Fibroblast of lung (primary cell): ENCODE results near the gene HIGD1A. TPM values are rescaled to one million over a fixed set of nuclear protein-coding genes. Genes with fewer than 3 reads are reported as not detected.

Source experiments
- DNase-seq, 2 donors: peaks; one replicate each; pipeline versions ENCODE4 v3.0.0 to v3.0.0-alpha.2; 2010; ENCODE audit warnings: low read depth in 2 of 2
- H2AFZ ChIP-seq: 2 replicates; pipeline ENCODE4 v1.5.1; 2012; ENCODE audit warnings: low read length, control low read depth, inconsistent platforms
- H3K27ac ChIP-seq: 2 replicates; pipeline ENCODE4 v1.5.1; 2011; ENCODE audit warnings: low read length, control low read depth; ENCODE audit not compliant: insufficient read depth
- H3K27me3 ChIP-seq: 2 replicates; pipeline ENCODE4 v1.5.1; 2011; ENCODE audit warnings: mild to moderate bottlenecking, low read length; ENCODE audit not compliant: control insufficient read depth, insufficient read depth
- H3K36me3 ChIP-seq: 2 replicates; pipeline ENCODE4 v1.5.1; 2011; ENCODE audit warnings: low read length; ENCODE audit not compliant: control insufficient read depth, insufficient read depth
- H3K4me1 ChIP-seq: 2 replicates; pipeline ENCODE4 v1.5.1; 2011; ENCODE audit warnings: low read length; ENCODE audit not compliant: control insufficient read depth, insufficient read depth; ENCODE audit errors: extremely low read depth
- H3K4me2 ChIP-seq: 2 replicates; pipeline ENCODE4 v1.5.1; 2011; ENCODE audit warnings: low read length, control low read depth; ENCODE audit not compliant: insufficient read depth; ENCODE audit errors: extremely low read depth
- H3K4me3 ChIP-seq, 4 experiments: fragments of 200-600 bp in 1 of 4; sonication (generic) in 1 of 4; replicated peaks in 1 of 4; 2 replicates each; pipeline ENCODE4 v1.5.1; 2011 to 2016; ENCODE audit warnings: low read length in 4 of 4, low read depth in 3 of 4, mild to moderate bottlenecking in 3 of 4, control low read depth in 2 of 4, inconsistent platforms in 1 of 4, mixed read lengths in 1 of 4; ENCODE audit not compliant: insufficient read depth in 1 of 4; ENCODE audit errors: control extremely low read depth in 1 of 4
- H3K79me2 ChIP-seq: 2 replicates; pipeline ENCODE4 v1.5.1; 2012; ENCODE audit warnings: mild to moderate bottlenecking, low read length, inconsistent platforms; ENCODE audit not compliant: control insufficient read depth, insufficient read depth
- H3K9ac ChIP-seq: 2 replicates; pipeline ENCODE4 v1.5.1; 2011; ENCODE audit warnings: mild to moderate bottlenecking, low read length, control low read depth; ENCODE audit not compliant: insufficient read depth
- H3K9me3 ChIP-seq: 2 replicates; pipeline ENCODE4 v1.5.1; 2012; ENCODE audit warnings: low read depth, low read length; ENCODE audit not compliant: control insufficient read depth, insufficient read depth
- H4K20me1 ChIP-seq: 2 replicates; pipeline ENCODE4 v1.5.1; 2011; ENCODE audit warnings: low read length; ENCODE audit not compliant: control insufficient read depth, insufficient read depth; ENCODE audit errors: extremely low read depth
- CTCF ChIP-seq, 2 donors: IDR thresholded peaks in 1 of 2; conservative IDR thresholded peaks in 1 of 2; 1 replicate in 1 of 2; 2 replicates in 1 of 2; pipeline ENCODE4 v1.5.1; 2011 to 2012; ENCODE audit warnings: low read length in 2 of 2, control low read depth in 1 of 2, inconsistent platforms in 1 of 2, low read depth in 1 of 2, mild to moderate bottlenecking in 1 of 2
- EZH2 ChIP-seq: IDR thresholded peaks from 2 replicates; pipeline ENCODE4 v1.5.1; 2012; ENCODE audit warnings: low read length, control low read depth, mild to moderate bottlenecking; ENCODE audit errors: missing control alignments
- polyA plus RNA-seq, 2 donors: library from polyadenylated mRNA; depleted of rRNA in 1 of 2; stranded (reverse) in 1 of 2; unstranded in 1 of 2; fragments of >200 nt; gene quantifications; 2 replicates each; pipeline ENCODE4 v1.2.1, GENCODE V29; 2011 to 2012; ENCODE audit warnings: missing spikeins in 1 of 2
- total RNA-seq: library from RNA; depleted of rRNA; stranded (reverse); fragments of >200 nt; gene quantifications from 2 replicates; pipeline ENCODE4 v1.2.1, GENCODE V29; 2014

The HIGD1A gene
- total and polyA plus RNA-seq, 2 donors (not counting 1 experiment from before 2014, with no cell fraction given) = 121 to 245 TPM

- Histone ChIP-seq H2AFZ (no peak overlapping the region), H3K36me3 (no peaks in the 10 kb centered on the region), H3K79me2 (no peaks in the 10 kb centered on the region), H3K27me3 (no peaks in the 10 kb centered on the region), H3K9ac (no peak overlapping the region), H3K4me1 (no peaks in the 10 kb centered on the region), H3K27ac (no peak overlapping the region), H3K4me3 (no peak overlapping the region), H3K9me3 (no peaks in the 10 kb centered on the region), H4K20me1 (no peaks in the 10 kb centered on the region), H3K4me2 (no peak overlapping the region)
- no peak for DNase-seq
- TF ChIP-seq EZH2 = no peak
These were observed 22.7 kb upstream of the HIGD1A start for GRCh38 chr3:42827023-42827422.

GRCh38 chr3:42826141-42826540 lies 21.9 kb upstream of the HIGD1A start:
- H3K4me2 ChIP-seq = no peak overlapping the region

GRCh38 chr3:42823351-42823750 lies 19.1 kb upstream of the HIGD1A start:
- Histone ChIP-seq H3K79me2 (no peaks in the 10 kb centered on the region), H3K4me2 (no peak overlapping the region)
- peak in 1 of 2 donors; percentile 33 for DNase-seq

More at GRCh38 chr3:42826141-42826540, 21.9 kb upstream of the HIGD1A start:
- H3K4me3 ChIP-seq = no peak overlapping the region
- TF ChIP-seq EZH2 = no peak
- TF ChIP-seq CTCF (conservative IDR thresholded peaks at IDR 0.05 in 1 of 2, IDR thresholded peaks at IDR 0.05 in 1 of 2; ENCODE audit: low read depth in 1 of 2, low read length in 2 of 2) = no peak
- no peak overlapping the region for H3K9ac ChIP-seq
- H3K36me3 ChIP-seq = no peaks in the 10 kb centered on the region
- no peaks in the 10 kb centered on the region for H3K27me3 ChIP-seq
- no peak for DNase-seq
- no peak overlapping the region for H3K27ac ChIP-seq
- no peaks in the 10 kb centered on the region for H3K79me2 ChIP-seq
- no peak overlapping the region for H2AFZ ChIP-seq
- no peaks in the 10 kb centered on the region for H3K9me3 ChIP-seq
- no peaks in the 10 kb centered on the region for H4K20me1 ChIP-seq
- H3K4me1 ChIP-seq = no peaks in the 10 kb centered on the region

GRCh38 chr3:42822828-42823227 lies 18.5 kb upstream of the HIGD1A start:
- Histone ChIP-seq H3K9ac (no peak overlapping the region), H4K20me1 (no peaks in the 10 kb centered on the region), H2AFZ (peak overlapping the region; percentile 33), H3K4me2 (no peak overlapping the region), H3K27me3 (no peaks in the 10 kb centered on the region), H3K4me1 (no peaks in the 10 kb centered on the region), H3K36me3 (no peaks in the 10 kb centered on the region), H3K79me2 (no peaks in the 10 kb centered on the region), H3K4me3 (no peak overlapping the region), H3K9me3 (no peaks in the 10 kb centered on the region), H3K27ac (no peak overlapping the region)
- DNase-seq = no peak
- TF ChIP-seq CTCF (conservative IDR thresholded peaks at IDR 0.05 in 1 of 2, IDR thresholded peaks at IDR 0.05 in 1 of 2; ENCODE audit: low read depth in 1 of 2, low read length in 2 of 2) = no peak
- no peak for TF ChIP-seq EZH2

More at GRCh38 chr3:42823351-42823750, 19.1 kb upstream of the HIGD1A start:
- no peak overlapping the region for H3K9ac ChIP-seq
- H2AFZ ChIP-seq = no peak overlapping the region
- H4K20me1 ChIP-seq = no peaks in the 10 kb centered on the region
- no peak overlapping the region for H3K27ac ChIP-seq
- no peak overlapping the region for H3K4me3 ChIP-seq
- no peaks in the 10 kb centered on the region for H3K4me1 ChIP-seq
- no peaks in the 10 kb centered on the region for H3K36me3 ChIP-seq
- H3K27me3 ChIP-seq = no peaks in the 10 kb centered on the region
- no peak for TF ChIP-seq EZH2
- H3K9me3 ChIP-seq = no peaks in the 10 kb centered on the region
